Muscle of leg (tissue), 11 donors: ENCODE results near the gene IFNL2. TPM values are rescaled to one million over a fixed set of nuclear protein-coding genes. Genes with fewer than 3 reads are reported as not detected.
"Not testable (repeated sequence)": the region's sequence is repeated elsewhere in the genome, so short reads cannot be mapped to it uniquely, and the experiment has no call there.

Experiments used
- DNase-seq: peaks from one replicate; pipeline ENCODE4 v3.0.0; 2013
- H3K27ac ChIP-seq: one replicate; pipeline ENCODE4 v1.5.1; 2013; ENCODE audit warnings: mild to moderate bottlenecking, low read length, control low read depth
- H3K27me3 ChIP-seq: one replicate; pipeline ENCODE4 v1.6.1; 2013; ENCODE audit warnings: low read length; ENCODE audit not compliant: control insufficient read depth, insufficient read depth
- H3K36me3 ChIP-seq: one replicate; pipeline ENCODE4 v1.6.1; 2013; ENCODE audit warnings: low read length; ENCODE audit not compliant: control insufficient read depth, insufficient read depth
- H3K4me1 ChIP-seq: one replicate; pipeline ENCODE4 v1.6.1; 2013; ENCODE audit warnings: low read length; ENCODE audit not compliant: control insufficient read depth, insufficient read depth
- H3K4me3 ChIP-seq: one replicate; pipeline ENCODE4 v1.5.1; 2013; ENCODE audit warnings: low read length, control low read depth
- H3K9me3 ChIP-seq: replicated peaks from 2 replicates; pipeline ENCODE4 v1.6.1; 2013; ENCODE audit warnings: low read depth, low read length; ENCODE audit not compliant: control insufficient read depth
- WGBS: methylation state at CpG from one replicate; pipeline ENCODE4 v1.1.5; 2013; ENCODE audit warnings: missing lambda C conversion rate; ENCODE audit not compliant: insufficient coverage; 5-methylcytosine and 5-hydroxymethylcytosine counted together
- polyA plus RNA-seq, 8 donors: library from polyadenylated mRNA; unstranded; fragments of 120-200 nt; gene quantifications; one replicate each; pipeline versions ENCODE4 v1.2.1 to v1.2.3, GENCODE V29; 2013; ENCODE audit warnings: inconsistent platforms in 1 of 8, low replicate concordance in 1 of 8; ENCODE audit not compliant: insufficient read length in 8 of 8, insufficient read depth in 1 of 8
- total RNA-seq: library from RNA; stranded (reverse); fragments of 120-200 nt; gene quantifications from one replicate; pipeline ENCODE4 v1.2.4, GENCODE V29; 2013

IFNL2 gene
- total and polyA plus RNA-seq, 9 donors: not detected

DNA sequence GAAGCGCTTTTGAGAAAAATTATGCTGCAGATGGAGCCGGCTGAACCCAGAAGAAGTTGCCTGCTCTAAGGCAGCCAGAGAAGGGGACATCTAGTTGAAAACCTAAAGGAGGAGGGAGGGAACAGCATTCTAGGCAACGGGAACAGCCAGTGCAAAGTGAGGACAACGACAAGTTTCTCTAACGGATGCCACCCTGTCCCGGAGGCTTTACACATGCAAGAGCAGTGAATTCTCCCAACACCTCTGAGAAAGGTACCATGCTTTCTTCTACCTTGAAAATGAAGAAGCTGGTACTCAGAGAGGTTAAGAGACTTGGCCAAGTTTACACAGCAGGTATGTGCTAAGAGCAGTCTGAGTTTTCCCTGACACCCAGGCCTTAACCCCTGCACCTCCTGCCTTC is 29.3 kb upstream of the IFNL2 start:
- 90% methylated on average over 4 of the region's 6 CpGs for WGBS
- DNase-seq: no peak
- H3K9me3 ChIP-seq: no peaks in the 10 kb centered on the region
- H3K4me3 ChIP-seq: no peak overlapping the region
- H3K4me1 ChIP-seq: no peaks in the 10 kb centered on the region
- no peaks in the 10 kb centered on the region for H3K36me3 ChIP-seq
- no peak overlapping the region for H3K27ac ChIP-seq
- peaks cover 3% of the 10 kb centered on the region for H3K27me3 ChIP-seq

DNA sequence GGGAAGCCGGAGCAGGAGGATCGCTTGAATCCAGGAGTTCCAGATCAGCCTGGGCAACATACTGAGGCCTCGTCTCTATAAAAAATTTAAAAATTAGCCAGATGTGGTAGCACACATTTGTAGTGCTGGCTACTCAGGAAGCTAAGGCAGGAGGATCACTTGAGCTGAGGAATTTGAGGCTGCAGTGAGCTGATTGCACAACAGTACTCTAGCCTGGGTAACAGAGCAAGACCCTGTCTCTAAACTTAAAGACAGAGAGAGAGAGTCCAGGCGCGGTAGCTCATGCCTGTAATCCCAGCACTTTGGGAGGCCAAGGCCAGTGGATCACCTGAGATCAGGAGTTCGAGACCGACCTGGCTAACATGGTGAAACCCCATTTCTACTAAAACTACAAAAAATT is 27.8 kb upstream of the IFNL2 start:
- Histone ChIP-seq H3K4me3 (no peak overlapping the region), H3K9me3 (no peaks in the 10 kb centered on the region), H3K27me3 (peaks cover 3% of the 10 kb centered on the region), H3K36me3 (no peaks in the 10 kb centered on the region), H3K27ac (no peak overlapping the region), H3K4me1 (no peaks in the 10 kb centered on the region)
- 86% methylated on average over 4 of the region's 7 CpGs for WGBS
- no peak for DNase-seq

DNA sequence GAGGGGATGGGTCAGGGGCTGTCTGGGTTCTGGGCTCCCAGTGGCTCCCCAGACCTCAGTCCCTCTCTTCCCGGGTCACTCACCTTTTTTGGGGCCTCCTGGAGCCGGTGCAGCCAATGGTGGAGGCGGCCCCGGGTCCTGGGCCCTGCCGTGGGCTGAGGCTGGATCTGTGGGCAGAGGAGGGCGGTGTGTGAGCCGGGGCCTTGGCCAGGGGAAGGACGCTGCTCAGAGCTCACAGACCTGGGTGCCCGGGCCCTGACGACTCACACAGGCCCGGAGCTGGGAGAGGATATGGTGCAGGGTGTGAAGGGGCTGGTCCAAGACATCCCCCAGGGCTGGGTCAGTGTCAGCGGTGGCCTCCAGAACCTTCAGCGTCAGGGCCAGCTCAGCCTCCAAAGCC is 24.5 kb upstream of the IFNL2 start:
- H3K27ac ChIP-seq, H3K4me1 ChIP-seq, H3K36me3 ChIP-seq, H3K4me3 ChIP-seq, H3K9me3 ChIP-seq, DNase-seq: not testable (repeated sequence)
- 77% methylated on average over 8 of the region's 13 CpGs for WGBS
- peaks cover 22% of the 10 kb centered on the region for H3K27me3 ChIP-seq

DNA sequence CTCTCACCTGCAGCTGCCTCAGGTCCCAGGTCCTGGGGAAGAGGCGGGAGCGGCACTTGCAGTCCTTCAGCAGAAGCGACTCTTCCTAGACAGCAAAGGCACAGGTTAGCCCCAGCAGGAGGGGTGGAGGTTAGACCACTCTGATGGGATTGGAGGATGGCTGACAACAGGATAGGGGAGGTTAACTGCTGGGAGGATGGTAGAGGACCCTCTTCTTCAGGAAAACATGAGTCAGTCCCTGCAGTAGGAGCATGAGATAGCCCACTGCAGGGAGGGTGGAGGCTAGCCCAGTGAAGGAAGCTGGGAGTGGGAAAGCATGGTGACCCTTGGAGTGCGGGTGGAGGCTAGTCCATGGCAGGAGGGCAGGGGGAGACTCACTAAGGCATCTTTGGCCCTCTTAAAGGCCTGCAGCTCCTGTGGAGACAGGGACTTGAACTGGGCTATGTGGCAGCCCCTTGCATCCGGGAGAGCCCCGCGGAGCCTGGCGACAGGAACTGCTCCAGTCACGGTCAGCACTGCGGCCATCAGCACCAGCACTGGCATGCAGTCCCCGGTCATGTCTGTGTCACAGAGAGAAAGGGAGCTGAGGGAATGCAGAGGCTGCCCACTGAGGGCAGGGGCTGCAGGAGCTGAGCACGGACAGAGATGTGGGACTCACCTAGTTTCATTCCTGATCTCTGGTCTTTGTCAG is 23.6 kb upstream of the IFNL2 start, which contains the start of gene IFNL3:
Gene IFNL3, minus strand, starts transcription at position 597 of the 691 bp plus-strand sequence. Its CDS starts 39 bp downstream, at position 558.
- peaks cover 30% of the 10 kb centered on the region for H3K27me3 ChIP-seq
- not testable (repeated sequence) for H3K36me3 ChIP-seq, DNase-seq, H3K9me3 ChIP-seq, H3K4me3 ChIP-seq, H3K27ac ChIP-seq, H3K4me1 ChIP-seq
- 60% methylated on average over 3 of the region's 12 CpGs for WGBS

DNA sequence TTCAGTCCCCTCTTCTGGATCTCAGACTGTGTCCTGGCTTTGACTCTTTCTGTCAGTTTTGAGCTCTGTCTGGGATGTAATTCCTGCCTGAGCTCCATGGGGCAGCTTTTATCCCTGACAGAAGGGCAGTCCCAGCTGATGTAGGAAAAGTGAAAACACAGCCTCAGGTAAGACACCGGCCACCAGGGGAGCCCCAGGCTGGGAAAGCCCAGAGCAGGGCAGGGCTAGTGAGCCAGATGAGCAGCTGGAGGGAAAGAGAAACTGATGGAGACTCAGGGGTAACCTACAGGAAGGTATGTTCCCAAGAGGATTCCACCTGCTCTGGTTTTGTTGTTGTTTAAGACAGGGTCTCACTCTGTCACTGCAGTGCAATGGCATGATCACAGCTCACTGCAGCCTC is 23.0 kb upstream of the IFNL2 start:
- not testable (repeated sequence) for H3K9me3 ChIP-seq, H3K27ac ChIP-seq, DNase-seq, H3K4me3 ChIP-seq, H3K4me1 ChIP-seq, H3K36me3 ChIP-seq
- WGBS: no CpG with 5 or more reads among the region's 1 CpG
- peaks cover 36% of the 10 kb centered on the region for H3K27me3 ChIP-seq

DNA sequence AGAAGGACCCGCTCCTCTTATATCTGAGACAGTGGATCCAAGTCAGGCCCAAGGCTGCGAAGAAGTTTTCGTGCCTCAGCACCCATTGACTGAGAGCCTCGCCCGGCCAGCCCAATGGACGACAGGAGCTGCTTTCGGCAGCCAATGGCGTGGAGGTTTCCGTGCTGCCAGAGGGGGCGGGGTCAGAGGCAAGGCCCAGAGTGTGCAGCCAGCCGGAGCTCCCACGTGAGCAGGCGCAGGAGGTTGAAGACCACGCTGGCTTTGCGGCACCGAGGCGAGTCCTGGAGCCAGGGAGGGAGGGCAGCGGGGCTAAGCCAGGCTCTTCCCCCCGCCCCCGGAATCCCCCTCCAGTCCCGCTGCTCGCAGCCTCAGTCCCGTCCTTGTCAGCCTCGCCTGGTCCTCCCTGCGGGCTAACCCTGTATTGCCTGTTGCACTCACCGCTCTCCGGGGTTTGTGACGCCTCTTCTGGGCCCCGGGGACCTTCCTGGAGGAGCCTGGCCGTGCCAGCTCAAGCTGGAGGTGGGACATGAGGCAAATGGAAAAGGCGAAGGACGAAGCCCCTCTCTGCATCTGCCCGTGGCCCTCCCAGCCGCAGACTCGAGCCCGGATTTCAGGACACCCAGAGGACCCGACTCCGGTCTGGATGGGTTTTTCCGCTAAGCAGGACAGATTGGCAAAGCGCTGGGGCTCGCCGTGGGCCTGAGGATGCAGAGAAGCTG is 21.1 kb upstream of the IFNL2 start:
- H3K4me1 ChIP-seq: peaks cover 8% of the 10 kb centered on the region
- H3K27ac ChIP-seq: no peak overlapping the region
- peaks cover 43% of the 10 kb centered on the region for H3K27me3 ChIP-seq
- peak; percentile 43 for DNase-seq
- no peaks in the 10 kb centered on the region for H3K9me3 ChIP-seq
- WGBS: 8% methylated on average over 38 of the region's 42 CpGs
- H3K4me3 ChIP-seq: no peak overlapping the region
- H3K36me3 ChIP-seq: no peaks in the 10 kb centered on the region

DNA sequence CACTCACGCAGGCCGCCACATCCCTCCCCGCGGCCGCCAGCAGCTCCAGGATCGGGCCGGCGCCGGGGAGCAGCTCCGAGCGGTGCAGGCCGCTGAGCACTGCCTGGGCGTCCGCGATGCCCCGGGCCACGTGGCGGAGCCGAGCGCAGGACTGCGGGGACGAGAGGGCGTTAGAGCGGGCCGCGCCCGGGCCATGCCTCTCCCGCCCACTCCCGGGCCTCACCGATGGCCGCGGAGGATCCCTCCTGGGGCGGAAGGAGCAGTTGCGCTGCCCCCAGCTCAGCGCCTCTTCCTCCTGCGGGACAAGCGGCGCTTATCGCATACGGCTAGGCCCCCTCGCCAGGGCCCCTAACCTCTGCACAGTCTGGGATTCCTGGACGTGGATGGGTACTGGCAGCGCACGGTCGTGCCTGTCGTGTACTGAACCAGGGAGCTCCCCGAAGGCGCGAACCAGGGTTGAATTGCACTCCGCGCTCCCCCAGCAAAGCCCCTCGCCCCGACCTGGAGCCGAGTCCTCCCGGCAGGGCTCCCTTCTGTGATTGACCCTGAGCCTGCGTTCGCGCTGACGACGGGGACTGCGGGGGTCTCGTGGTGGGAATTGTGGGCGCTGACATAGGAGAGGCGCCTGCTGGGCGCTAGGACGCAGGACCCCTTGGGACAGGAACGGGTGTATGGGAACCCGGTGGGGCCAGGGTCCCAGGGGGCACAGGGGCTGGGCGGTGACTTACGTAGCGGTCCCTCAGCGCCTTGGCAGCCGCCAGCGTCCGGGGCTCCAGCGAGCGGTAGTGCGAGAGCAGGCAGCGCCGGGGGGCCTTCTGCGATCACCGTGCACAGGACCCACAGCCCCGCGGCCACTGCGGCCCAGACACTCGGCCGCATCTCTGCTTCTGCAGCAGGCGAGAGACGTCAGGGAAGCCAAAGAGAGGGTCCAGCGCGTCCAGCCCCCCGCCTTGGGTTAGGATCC is 20.2 kb upstream of the IFNL2 start:
- WGBS: 6% methylated on average over 83 of the region's 92 CpGs
- Histone ChIP-seq H3K27me3 (peaks cover 48% of the 10 kb centered on the region), H3K4me1 (peaks cover 8% of the 10 kb centered on the region), H3K9me3 (no peaks in the 10 kb centered on the region), H3K27ac (no peak overlapping the region), H3K4me3 (no peak overlapping the region), H3K36me3 (no peaks in the 10 kb centered on the region)
- peak; percentile 22 for DNase-seq

DNA sequence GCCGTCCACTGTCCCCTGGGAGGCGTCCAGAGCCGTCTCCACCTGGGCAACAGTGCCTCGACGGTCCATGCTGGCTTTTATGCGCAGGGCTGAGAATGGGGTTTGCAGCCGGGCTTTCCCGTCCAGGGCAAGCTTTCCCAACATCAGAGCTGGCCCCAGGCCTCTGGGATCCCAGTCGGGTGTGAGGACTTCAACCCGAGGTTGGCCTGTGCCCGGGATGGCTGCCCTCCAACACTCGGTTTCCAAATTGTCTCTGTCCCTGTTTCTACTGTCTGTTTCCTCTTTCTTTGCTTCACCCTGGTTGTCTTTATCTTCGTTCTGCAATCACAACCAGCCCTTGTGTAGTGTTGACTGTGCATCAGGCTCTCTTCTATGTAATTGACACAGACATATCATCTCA is 19.4 kb upstream of the IFNL2 start, which contains the start of gene IFNL4:
Gene IFNL4, minus strand, starts transcription at position 51 of the 400 bp plus-strand sequence.
- Histone ChIP-seq H3K4me1 (peaks cover 8% of the 10 kb centered on the region), H3K27me3 (peaks cover 49% of the 10 kb centered on the region), H3K36me3 (no peaks in the 10 kb centered on the region), H3K27ac (no peak within 1 kb of the TSS), H3K9me3 (no peaks in the 10 kb centered on the region), H3K4me3 (no peak within 1 kb of the TSS)
- no peak for DNase-seq
- WGBS: 44% methylated on average over 11 of the region's 13 CpGs

DNA sequence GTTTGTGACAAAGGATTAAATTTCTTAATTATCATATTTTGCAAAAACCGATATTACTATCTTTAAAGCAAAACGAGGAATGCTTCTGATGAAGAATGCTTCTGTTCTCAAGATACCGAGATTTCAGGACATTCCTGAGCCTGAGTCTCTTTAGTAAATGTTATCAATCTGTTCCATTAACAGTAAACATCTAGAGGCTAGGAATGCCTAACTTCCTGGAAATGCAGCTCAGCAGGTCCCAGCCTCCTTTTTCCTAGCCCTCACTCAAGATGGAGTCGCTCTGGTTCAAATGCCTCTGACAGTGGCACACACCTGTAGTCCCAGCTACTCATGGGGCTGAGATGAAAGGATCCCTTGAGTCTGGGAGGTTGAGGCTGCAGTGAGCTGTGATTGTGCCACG is 17.1 kb upstream of the IFNL2 start:
- Histone ChIP-seq H3K9me3 (no peaks in the 10 kb centered on the region), H3K27ac (no peak overlapping the region), H3K4me1 (peaks cover 8% of the 10 kb centered on the region), H3K4me3 (no peak overlapping the region), H3K27me3 (peaks cover 57% of the 10 kb centered on the region), H3K36me3 (no peaks in the 10 kb centered on the region)
- no peak for DNase-seq
- WGBS: no CpG with 5 or more reads among the region's 5 CpGs

DNA sequence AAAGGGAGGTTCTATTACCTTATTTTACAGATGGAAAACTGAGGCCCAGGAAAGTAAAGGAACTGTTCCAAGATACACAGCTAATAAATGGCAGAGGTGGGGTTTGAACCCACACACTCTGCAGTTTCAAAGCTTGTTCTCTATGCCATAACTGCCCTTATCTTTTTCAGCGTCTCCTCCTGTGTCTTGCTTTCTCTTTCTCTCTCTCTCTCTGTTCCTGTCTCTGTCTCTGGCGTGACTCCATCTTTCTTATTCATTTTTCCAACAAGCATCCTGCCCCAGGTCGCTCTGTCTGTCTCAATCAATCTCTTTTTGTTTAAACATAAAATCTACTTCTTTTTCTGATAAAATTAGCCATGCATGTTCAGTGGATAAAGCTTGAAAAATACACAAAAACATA is 16.4 kb upstream of the IFNL2 start:
- H3K9me3 ChIP-seq: peaks cover 3% of the 10 kb centered on the region
- H3K36me3 ChIP-seq: no peaks in the 10 kb centered on the region
- H3K27ac ChIP-seq: no peak overlapping the region
- peaks cover 60% of the 10 kb centered on the region for H3K27me3 ChIP-seq
- no peak for DNase-seq
- H3K4me1 ChIP-seq: peaks cover 8% of the 10 kb centered on the region
- 60% methylated on average over 1 of the region's 3 CpGs for WGBS
- H3K4me3 ChIP-seq: no peak overlapping the region
